H9 (cell line): Measurements from ENCODE around the gene KBTBD13. TPM values are rescaled to one million over a fixed set of nuclear protein-coding genes. Genes with fewer than 3 reads are reported as not detected.

Experiments used
- DNase-seq: peaks from one replicate; pipeline ENCODE4 v3.0.0-alpha.2; 2017
- H2AFZ ChIP-seq: one replicate; pipeline ENCODE4 v1.6.1; 2013; ENCODE audit warnings: mild to moderate bottlenecking, low read length, control low read depth, moderate library complexity
- H2AK5ac ChIP-seq: 2 replicates; pipeline ENCODE4 v1.6.1; 2013; ENCODE audit warnings: low read length, control low read depth, mixed read lengths; ENCODE audit not compliant: insufficient read length
- H2BK120ac ChIP-seq: one replicate; pipeline ENCODE4 v1.6.1; 2013; ENCODE audit warnings: low read depth, mild to moderate bottlenecking, low read length, control low read depth, inconsistent platforms; ENCODE audit not compliant: poor library complexity, severe bottlenecking
- H2BK12ac ChIP-seq: 2 replicates; pipeline ENCODE4 v1.6.1; 2013; ENCODE audit warnings: low read length, control low read depth, mixed read lengths, low read depth; ENCODE audit not compliant: insufficient read length
- H2BK15ac ChIP-seq: 2 replicates; pipeline ENCODE4 v1.6.1; 2013; ENCODE audit warnings: low read depth, low read length, control low read depth
- H2BK20ac ChIP-seq: one replicate; pipeline ENCODE4 v1.6.1; 2013; ENCODE audit warnings: low read depth, mild to moderate bottlenecking, low read length, control low read depth, inconsistent platforms; ENCODE audit not compliant: poor library complexity, severe bottlenecking
- H2BK5ac ChIP-seq: 2 replicates; pipeline ENCODE4 v1.6.1; 2013; ENCODE audit warnings: low read length, control low read depth, mixed read lengths; ENCODE audit not compliant: insufficient read length
- H3K14ac ChIP-seq: 2 replicates; pipeline ENCODE4 v1.6.1; 2013; ENCODE audit warnings: low read length, control low read depth; ENCODE audit not compliant: insufficient read depth
- H3K18ac ChIP-seq: 2 replicates; pipeline ENCODE4 v1.6.1; 2013; ENCODE audit warnings: low read depth, mild to moderate bottlenecking, mixed read lengths, low read length, control low read depth; ENCODE audit not compliant: insufficient read length
- H3K23ac ChIP-seq: 2 replicates; pipeline ENCODE4 v1.6.1; 2013; ENCODE audit warnings: low read length, control low read depth, mixed read lengths, low read depth; ENCODE audit not compliant: insufficient read length
- H3K23me2 ChIP-seq: 2 replicates; pipeline ENCODE4 v1.6.1; 2013; ENCODE audit warnings: low read depth, mild to moderate bottlenecking, mixed read lengths, low read length, control low read depth; ENCODE audit not compliant: insufficient read length, poor library complexity, severe bottlenecking
- H3K27ac ChIP-seq: 2 replicates; pipeline ENCODE4 v1.5.1; 2013; ENCODE audit warnings: low read length, control low read depth, mixed read lengths, low read depth; ENCODE audit not compliant: insufficient read length
- H3K27me3 ChIP-seq: 2 replicates; pipeline ENCODE4 v1.6.1; 2013; ENCODE audit warnings: low read length, control low read depth, inconsistent platforms; ENCODE audit not compliant: insufficient read depth
- H3K4ac ChIP-seq: 2 replicates; pipeline ENCODE4 v1.6.1; 2013; ENCODE audit warnings: low read depth, mild to moderate bottlenecking, control low read depth, inconsistent platforms, low read length, moderate library complexity
- H3K4me1 ChIP-seq: 2 replicates; pipeline ENCODE4 v1.6.1; 2013; ENCODE audit warnings: low read length, control low read depth, inconsistent platforms; ENCODE audit not compliant: insufficient read depth
- H3K4me2 ChIP-seq: 2 replicates; pipeline ENCODE4 v1.6.1; 2013; ENCODE audit warnings: low read length, control low read depth, mixed read lengths; ENCODE audit not compliant: insufficient read length, insufficient read depth
- H3K56ac ChIP-seq: 2 replicates; pipeline ENCODE4 v1.6.1; 2013; ENCODE audit warnings: low read depth, mild to moderate bottlenecking, mixed read lengths, low read length, control low read depth; ENCODE audit not compliant: insufficient read length
- H3K79me1 ChIP-seq: 2 replicates; pipeline ENCODE4 v1.6.1; 2013; ENCODE audit warnings: low read depth, mild to moderate bottlenecking, moderate library complexity, low read length, control low read depth, inconsistent platforms; ENCODE audit not compliant: insufficient read depth, poor library complexity, severe bottlenecking
- H3K79me2 ChIP-seq: 2 replicates; pipeline ENCODE4 v1.6.1; 2013; ENCODE audit warnings: low read length, control low read depth, inconsistent platforms; ENCODE audit not compliant: insufficient read depth
- H3K9ac ChIP-seq: 2 replicates; pipeline ENCODE4 v1.6.1; 2013; ENCODE audit warnings: low read length, control low read depth, mixed read lengths; ENCODE audit not compliant: insufficient read length; ENCODE audit errors: extremely low read depth
- H3K9me3 ChIP-seq: one replicate; pipeline ENCODE4 v1.6.1; 2013; ENCODE audit warnings: low read depth, low read length, inconsistent platforms; ENCODE audit not compliant: control insufficient read depth
- H3T11ph ChIP-seq: one replicate; pipeline ENCODE4 v1.6.1; 2013; ENCODE audit warnings: mild to moderate bottlenecking, low read length, control low read depth, inconsistent platforms
- H4K20me1 ChIP-seq: one replicate; pipeline ENCODE4 v1.6.1; 2013; ENCODE audit not compliant: control insufficient read depth, insufficient read length, insufficient read depth
- H4K5ac ChIP-seq: 2 replicates; pipeline ENCODE4 v1.6.1; 2013; ENCODE audit warnings: low read depth, mild to moderate bottlenecking, mixed read lengths, low read length, control low read depth; ENCODE audit not compliant: insufficient read length
- H4K8ac ChIP-seq: replicated peaks from 2 replicates; pipeline ENCODE4 v1.6.1; 2013; ENCODE audit warnings: low read length, control low read depth, mixed read lengths, low read depth; ENCODE audit not compliant: insufficient read length
- H4K91ac ChIP-seq: 2 replicates; pipeline ENCODE4 v1.6.1; 2013; ENCODE audit warnings: low read depth, mild to moderate bottlenecking, moderate library complexity, mixed read lengths, low read length, control low read depth; ENCODE audit not compliant: insufficient read length
- H3K27ac Mint-ChIP-seq, 3 experiments: 2 replicates in 2 of 3; 3 replicates in 1 of 3; pipeline ENCODE4 v1.8.0; 2020 to 2021; ENCODE audit warnings: mixed read lengths in 3 of 3, mild to moderate bottlenecking in 1 of 3, moderate library complexity in 1 of 3
- H3K27me3 Mint-ChIP-seq: 2 replicates; pipeline ENCODE4 v1.8.0; 2021; ENCODE audit warnings: low read depth, mild to moderate bottlenecking, moderate library complexity, mixed read lengths
- H3K36me3 Mint-ChIP-seq, 3 experiments: 2 replicates in 2 of 3; 3 replicates in 1 of 3; pipeline ENCODE4 v1.8.0; 2020 to 2021; ENCODE audit warnings: low read depth in 3 of 3, mixed read lengths in 3 of 3; ENCODE audit not compliant: insufficient read depth in 1 of 3
- H3K4me1 Mint-ChIP-seq, 2 experiments: 2 replicates each; pipeline ENCODE4 v1.8.0; 2020; ENCODE audit warnings: mixed read lengths in 2 of 2
- H3K4me3 Mint-ChIP-seq, 2 experiments: 2 replicates in 1 of 2; 3 replicates in 1 of 2; pipeline ENCODE4 v1.8.0; 2020 to 2021; ENCODE audit warnings: mild to moderate bottlenecking in 2 of 2, mixed read lengths in 2 of 2, moderate library complexity in 1 of 2
- H3K9me3 Mint-ChIP-seq, 2 experiments: 2 replicates in 1 of 2; 3 replicates in 1 of 2; pipeline ENCODE4 v1.8.0; 2020; ENCODE audit warnings: mild to moderate bottlenecking in 2 of 2, mixed read lengths in 2 of 2, moderate library complexity in 1 of 2
- CTCF ChIP-seq: fragments of 200-600 bp; sonication (generic); conservative IDR thresholded peaks from 3 replicates; pipeline ENCODE4 v1.8.0; 2021; ENCODE audit warnings: antibody characterized with exemption, mild to moderate bottlenecking
- WGBS: extraction: QIAGEN DNeasy Blood & Tissue Kit; methylation state at CpG from one replicate; pipeline ENCODE4 v1.1.7; 2013; ENCODE audit warnings: missing lambda C conversion rate, low lambda C conversion rate, mixed read lengths; ENCODE audit not compliant: insufficient read length; ENCODE audit errors: extremely low coverage; 5-methylcytosine and 5-hydroxymethylcytosine counted together
- total RNA-seq: library from RNA; stranded (reverse); gene quantifications from 2 replicates; pipeline ENCODE4 v1.2.1, GENCODE V29; 2021

Gene KBTBD13
- total RNA-seq, 1 experiment from 2014 or later: not detected

GRCh38 chr15:65069779-65070546 lies 6.6 kb upstream of the KBTBD13 start:
- Histone ChIP-seq H3K18ac (no peak overlapping the region), H2AK5ac (no peak overlapping the region), H3K27me3 (no peaks in the 10 kb centered on the region), H4K20me1 (no peaks in the 10 kb centered on the region), H2BK120ac (no peak overlapping the region), H3K27ac (no peak overlapping the region), H3K23ac (no peak overlapping the region), H3K56ac (no peak overlapping the region), H4K91ac (no peak overlapping the region), H4K5ac (no peak overlapping the region), H2BK15ac (no peak overlapping the region), H3T11ph (no peak overlapping the region), H3K79me2 (no peaks in the 10 kb centered on the region), H2BK20ac (no peak overlapping the region), H3K79me1 (no peaks in the 10 kb centered on the region), H2BK12ac (no peak overlapping the region), H3K4ac (no peak overlapping the region), H3K23me2 (peaks cover 7% of the 10 kb centered on the region), H3K4me1 (peaks cover 5% of the 10 kb centered on the region), H3K9me3 (no peaks in the 10 kb centered on the region), H4K8ac (no peak overlapping the region), H3K4me2 (no peak overlapping the region), H2AFZ (no peak overlapping the region), H3K9ac (no peak overlapping the region), H2BK5ac (no peak overlapping the region), H3K14ac (no peak overlapping the region)
- Mint-ChIP-seq H3K9me3 (peaks cover 3 to 10% of the 10 kb centered on the region in 2 experiments; a peak in 3 of 5 replicates), H3K27ac (no peak overlapping the region), H3K27me3 (peaks cover 8% of the 10 kb centered on the region), H3K36me3 (no peaks in the 10 kb centered on the region; a peak in 3 of 7 replicates), H3K4me3 (no peak overlapping the region; a peak in 1 of 5 replicates), H3K4me1 (peaks cover 36 to 37% of the 10 kb centered on the region in 2 experiments)
- no peak for DNase-seq
- no CpG with 5 or more reads among the region's 5 CpGs for WGBS
- TF ChIP-seq CTCF: no peak
